NB4 (cell line): ENCODE measurements around the gene AQP1.

ENCODE experiments used
- DNase-seq: peaks from one replicate; pipeline ENCODE4 v3.0.0; 2010; ENCODE audit warnings: low read depth
- H3K4me3 ChIP-seq: one replicate; pipeline ENCODE4 v1.5.1; 2011; ENCODE audit warnings: mild to moderate bottlenecking, low read depth, low read length, moderate library complexity
- MYC ChIP-seq: IDR thresholded peaks from 2 replicates; pipeline ENCODE4 v1.6.1; 2011; ENCODE audit warnings: low read depth, low read length
- POLR2A ChIP-seq: IDR thresholded peaks from 2 replicates; pipeline ENCODE4 v1.6.1; 2011; ENCODE audit warnings: mild to moderate bottlenecking; ENCODE audit not compliant: insufficient read length; ENCODE audit errors: extremely low read depth
- TF ChIP-seq, protein P1 (sequence below): IDR thresholded peaks from one replicate; pipeline ENCODE4 v1.5.1; 2012; ENCODE audit warnings: low read depth, low read length
- TF ChIP-seq, protein P2 (sequence below): IDR thresholded peaks from 2 replicates; pipeline ENCODE4 v1.6.1; 2011; ENCODE audit warnings: low read depth, low read length

The AQP1 gene

DNA sequence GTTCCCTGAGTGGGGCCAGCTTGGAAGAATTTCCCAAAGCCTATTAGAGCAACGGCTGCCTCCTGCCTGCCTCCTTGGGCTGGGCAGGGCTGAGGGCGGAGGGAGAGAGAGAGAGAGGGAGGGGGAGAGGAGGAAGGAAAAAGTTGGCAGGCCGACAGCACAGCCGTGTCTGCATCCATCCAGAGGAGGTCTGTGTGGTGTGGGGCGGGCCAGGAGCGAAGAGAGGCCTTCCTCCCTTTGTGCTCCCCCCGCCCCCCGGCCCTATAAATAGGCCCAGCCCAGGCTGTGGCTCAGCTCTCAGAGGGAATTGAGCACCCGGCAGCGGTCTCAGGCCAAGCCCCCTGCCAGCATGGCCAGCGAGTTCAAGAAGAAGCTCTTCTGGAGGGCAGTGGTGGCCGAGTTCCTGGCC, at the start of gene AQP1:
AQP1 (plus strand) TSS at position 293 of the 409 bp plus-strand sequence; CDS start at position 350, 57 bp downstream.
- H3K4me3 ChIP-seq: no peak within 1 kb of the TSS
- no peak for DNase-seq
- TF ChIP-seq, protein P1, sequence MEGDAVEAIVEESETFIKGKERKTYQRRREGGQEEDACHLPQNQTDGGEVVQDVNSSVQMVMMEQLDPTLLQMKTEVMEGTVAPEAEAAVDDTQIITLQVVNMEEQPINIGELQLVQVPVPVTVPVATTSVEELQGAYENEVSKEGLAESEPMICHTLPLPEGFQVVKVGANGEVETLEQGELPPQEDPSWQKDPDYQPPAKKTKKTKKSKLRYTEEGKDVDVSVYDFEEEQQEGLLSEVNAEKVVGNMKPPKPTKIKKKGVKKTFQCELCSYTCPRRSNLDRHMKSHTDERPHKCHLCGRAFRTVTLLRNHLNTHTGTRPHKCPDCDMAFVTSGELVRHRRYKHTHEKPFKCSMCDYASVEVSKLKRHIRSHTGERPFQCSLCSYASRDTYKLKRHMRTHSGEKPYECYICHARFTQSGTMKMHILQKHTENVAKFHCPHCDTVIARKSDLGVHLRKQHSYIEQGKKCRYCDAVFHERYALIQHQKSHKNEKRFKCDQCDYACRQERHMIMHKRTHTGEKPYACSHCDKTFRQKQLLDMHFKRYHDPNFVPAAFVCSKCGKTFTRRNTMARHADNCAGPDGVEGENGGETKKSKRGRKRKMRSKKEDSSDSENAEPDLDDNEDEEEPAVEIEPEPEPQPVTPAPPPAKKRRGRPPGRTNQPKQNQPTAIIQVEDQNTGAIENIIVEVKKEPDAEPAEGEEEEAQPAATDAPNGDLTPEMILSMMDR: no peak
- TF ChIP-seq POLR2A (no peak), MYC (no peak)
- TF ChIP-seq, protein P2, sequence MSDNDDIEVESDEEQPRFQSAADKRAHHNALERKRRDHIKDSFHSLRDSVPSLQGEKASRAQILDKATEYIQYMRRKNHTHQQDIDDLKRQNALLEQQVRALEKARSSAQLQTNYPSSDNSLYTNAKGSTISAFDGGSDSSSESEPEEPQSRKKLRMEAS: no peak

DNA sequence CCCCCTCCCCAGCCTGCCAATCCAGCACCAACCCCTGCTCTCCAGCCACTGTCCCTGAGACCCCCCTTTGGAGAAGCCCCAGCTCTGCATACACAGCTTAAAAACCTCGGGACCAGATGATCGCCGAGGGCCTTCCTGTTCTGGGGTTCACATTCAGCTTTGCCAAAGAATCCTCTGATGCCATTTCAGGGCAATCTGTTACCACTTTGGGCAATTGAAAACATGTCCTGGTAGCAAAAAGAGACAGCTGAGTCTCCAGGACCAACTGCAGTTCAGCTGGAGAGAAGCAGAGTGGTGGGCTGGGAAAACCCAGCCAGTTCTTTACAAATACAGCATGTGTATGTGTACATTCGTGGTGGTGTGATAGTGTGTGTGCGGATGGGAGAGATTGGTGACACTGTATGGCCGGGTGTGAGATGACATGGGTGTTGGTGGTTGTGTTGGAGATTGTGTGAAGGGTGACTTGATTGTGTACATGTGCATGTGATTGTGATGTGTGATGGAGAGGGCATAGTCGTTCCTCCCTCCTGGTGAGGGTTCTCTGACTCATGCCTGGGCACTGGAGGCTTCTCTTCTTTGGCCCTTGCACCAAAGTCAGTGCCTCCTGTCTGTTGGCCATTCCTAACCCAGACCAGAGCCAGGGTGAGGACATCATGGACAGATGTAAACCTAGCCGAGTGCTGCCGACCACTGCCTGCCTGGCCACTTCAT, 48.5 kb upstream of the AQP1 start:
- H3K4me3 ChIP-seq: no peak overlapping the region
- TF ChIP-seq POLR2A: no peak
- TF ChIP-seq, protein P1: no peak
- no peak for TF ChIP-seq MYC
- TF ChIP-seq, protein P2: no peak
- no peak for DNase-seq

DNA sequence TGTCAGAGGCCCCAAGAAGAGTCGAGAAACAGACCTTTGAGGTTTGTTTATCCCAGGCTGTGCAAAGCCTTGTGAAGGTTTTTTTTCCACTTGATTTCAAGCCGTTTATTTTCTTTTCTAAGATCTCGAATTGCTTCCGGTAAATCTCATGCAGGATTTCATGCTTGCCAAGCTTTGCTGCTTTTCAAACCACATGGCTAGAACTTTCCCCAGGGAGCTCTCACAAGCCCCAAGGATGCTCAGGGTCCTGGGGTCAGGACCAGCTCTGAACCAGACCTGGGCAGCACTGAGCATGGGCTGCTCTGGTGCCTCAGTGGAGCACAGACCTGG, 48.0 kb upstream of the AQP1 start:
- DNase-seq: no peak
- H3K4me3 ChIP-seq: no peak overlapping the region

DNA sequence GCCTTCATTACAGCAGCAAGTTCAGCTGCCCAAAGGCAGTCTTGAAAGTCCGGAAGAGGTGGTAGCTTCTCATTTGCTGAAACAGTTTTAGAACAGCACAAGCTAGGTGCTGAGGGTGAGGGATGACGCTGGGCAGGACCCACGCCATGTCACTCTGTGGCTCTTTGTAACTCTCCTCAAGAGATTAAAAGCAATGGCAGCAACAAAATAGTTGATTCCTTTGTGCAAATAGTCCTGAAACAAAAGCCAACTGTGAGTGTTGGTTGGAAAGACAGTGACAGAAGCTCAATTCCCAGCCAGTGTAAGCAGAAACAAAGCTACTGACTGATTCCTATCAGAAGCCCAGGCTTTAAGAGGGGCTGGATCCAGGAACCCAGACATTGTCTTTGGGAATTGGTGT, 47.6 kb upstream of the AQP1 start:
- no peak for DNase-seq
- H3K4me3 ChIP-seq: no peak overlapping the region
- TF ChIP-seq MYC: no peak
- TF ChIP-seq POLR2A: no peak
- TF ChIP-seq, protein P2: no peak
- TF ChIP-seq, protein P1: no peak

More for the DNA sequence above, 48.0 kb upstream of the AQP1 start:
- TF ChIP-seq, protein P2: no peak
- TF ChIP-seq, protein P1: no peak
- TF ChIP-seq MYC: no peak
- TF ChIP-seq POLR2A: no peak

DNA sequence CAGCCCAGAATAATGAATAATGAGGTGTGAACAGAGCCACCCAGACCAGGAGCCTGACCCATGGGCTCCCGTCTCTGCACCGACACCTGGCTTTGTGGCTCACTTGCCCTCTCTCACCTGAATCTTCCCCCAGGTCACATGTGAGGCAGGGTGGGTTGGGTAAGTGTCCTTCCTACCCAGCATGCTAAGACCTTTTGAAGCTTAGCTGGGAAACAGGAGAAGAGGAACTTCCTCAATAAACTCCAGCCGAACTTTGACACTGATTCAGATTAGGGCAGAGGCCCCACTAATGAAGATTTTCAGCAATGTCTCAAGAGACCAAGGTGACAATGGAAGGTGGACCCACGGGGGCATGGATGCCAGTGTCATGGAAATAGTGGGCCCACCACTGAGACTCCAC, 46.6 kb upstream of the AQP1 start:
- no peak overlapping the region for H3K4me3 ChIP-seq
- no peak for DNase-seq
- TF ChIP-seq, protein P2: no peak
- TF ChIP-seq MYC (no peak), POLR2A (no peak)
- TF ChIP-seq, protein P1: no peak
